K562 (cell line): ENCODE measurements around the gene TMEM150A. TPM values are rescaled to one million over a fixed set of nuclear protein-coding genes. Genes with fewer than 3 reads are reported as not detected.

Source experiments
- BACH1 ChIP-seq: fragments of 200-800 bp; sonication (Bioruptor generic); IDR thresholded peaks from 2 replicates; pipeline ENCODE4 v1.6.1; 2016; ENCODE audit warnings: missing genetic modification characterization, missing compliant biosample characterization
- DACH1 ChIP-seq: fragments of 450-650 bp; IDR thresholded peaks from 2 replicates; pipeline ENCODE4 v1.6.1; 2018; ENCODE audit not compliant: partially characterized antibody
- DIDO1 ChIP-seq: fragments of 450-650 bp; IDR thresholded peaks from 2 replicates; pipeline ENCODE4 v1.6.1; 2016; ENCODE audit warnings: low read depth, missing biosample characterization, missing genetic modification characterization
- E2F3 ChIP-seq: fragments of 250-450 bp; sonication (Bioruptor Pico); IDR thresholded peaks from 2 replicates; pipeline ENCODE4 v1.4.0; 2020; ENCODE audit warnings: mild to moderate bottlenecking
- ERF ChIP-seq: fragments of 450-650 bp; formaldehyde crosslinking; IDR thresholded peaks from 2 replicates; pipeline ENCODE4 v1.4.0; 2020; ENCODE audit warnings: mild to moderate bottlenecking, mixed read lengths
- FOS ChIP-seq: IDR thresholded peaks from 3 replicates; pipeline ENCODE4 v1.6.1; 2011; ENCODE audit not compliant: insufficient read length; ENCODE audit errors: extremely low read depth
- HDAC8 ChIP-seq: fragments of 450-650 bp; IDR thresholded peaks from 2 replicates; pipeline ENCODE4 v1.6.1; 2016; ENCODE audit warnings: mild to moderate bottlenecking, missing genetic modification characterization, moderate library complexity, missing compliant biosample characterization
- JUNB ChIP-seq: fragments of 450-650 bp; formaldehyde crosslinking; conservative IDR thresholded peaks from 2 replicates; pipeline ENCODE4 v1.4.0; 2020; ENCODE audit warnings: mild to moderate bottlenecking
- KLF6 ChIP-seq: fragments of 250-450 bp; sonication (Bioruptor Pico); IDR thresholded peaks from 2 replicates; pipeline ENCODE4 v1.4.0; 2020; ENCODE audit warnings: mild to moderate bottlenecking, moderate library complexity, borderline replicate concordance
- LCOR ChIP-seq: sonication (generic); formaldehyde crosslinking; IDR thresholded peaks from 2 replicates; pipeline ENCODE4 v1.8.0; 2022; ENCODE audit warnings: mild to moderate bottlenecking, missing genetic modification reagents
- NCOA2 ChIP-seq, 2 experiments: fragments of 450-650 bp; IDR thresholded peaks; 2 replicates each; pipeline ENCODE4 v1.6.1; 2018; ENCODE audit warnings: mild to moderate bottlenecking in 2 of 2, moderate library complexity in 1 of 2; ENCODE audit not compliant: partially characterized antibody in 2 of 2
- RUNX1 ChIP-seq: sonication (generic); IDR thresholded peaks from 2 replicates; pipeline ENCODE4 v1.6.1; 2016; ENCODE audit warnings: antibody characterized with exemption, low read depth
- SAP30 ChIP-seq: fragments of 200-600 bp; sonication (generic); IDR thresholded peaks from 2 replicates; pipeline ENCODE4 v1.6.1; 2012; ENCODE audit warnings: borderline replicate concordance, low read depth, mild to moderate bottlenecking, moderate library complexity, low read length, control low read depth, inconsistent platforms; ENCODE audit not compliant: insufficient read depth, poor library complexity, severe bottlenecking
- SMARCC2 ChIP-seq: fragments of 450-650 bp; IDR thresholded peaks from 2 replicates; pipeline ENCODE4 v1.6.1; 2017; ENCODE audit warnings: antibody characterized with exemption, moderate library complexity, mild to moderate bottlenecking, low read depth
- SP1 ChIP-seq: sonication (generic); formaldehyde crosslinking; IDR thresholded peaks from 2 replicates; pipeline ENCODE4 v1.8.1; 2022; ENCODE audit warnings: mild to moderate bottlenecking, missing genetic modification reagents
- STAT6 ChIP-seq: sonication (generic); formaldehyde crosslinking; IDR thresholded peaks from 2 replicates; pipeline ENCODE4 v1.8.1; 2023; ENCODE audit warnings: mild to moderate bottlenecking, missing genetic modification reagents
- ZBTB7A ChIP-seq: IDR thresholded peaks from 2 replicates; pipeline ENCODE4 v1.6.1; 2011; ENCODE audit warnings: low read depth, mild to moderate bottlenecking, low read length, moderate library complexity, borderline replicate concordance; ENCODE audit not compliant: control insufficient read depth
- ZKSCAN3 ChIP-seq: fragments of 250-450 bp; sonication (Bioruptor Pico); IDR thresholded peaks from 2 replicates; pipeline ENCODE4 v1.4.0; 2020
- ZNF217 ChIP-seq: sonication (generic); formaldehyde crosslinking; IDR thresholded peaks from 2 replicates; pipeline ENCODE4 v1.8.0; 2022; ENCODE audit warnings: mild to moderate bottlenecking, missing genetic modification reagents
- ZNF583 ChIP-seq: fragments of 250-450 bp; sonication (Bioruptor Pico); IDR thresholded peaks from 2 replicates; pipeline ENCODE4 v1.4.0; 2020
- ZNF668 ChIP-seq: fragments of 250-450 bp; sonication (Bioruptor Pico); IDR thresholded peaks from 2 replicates; pipeline ENCODE4 v1.8.0; 2022; ENCODE audit warnings: mild to moderate bottlenecking, inconsistent platforms
- polyA plus RNA-seq, 8 experiments: library from polyadenylated mRNA; depleted of rRNA in 4 of 8; stranded (reverse) in 5 of 8; unstranded in 3 of 8; fragments of >200 nt; fragmentation: Nextera tagmentation in 2 of 8; fragmentation: Illumina TruSeq in 1 of 8; extraction: Ambion mirVana in 2 of 8; extraction: Trizol in 1 of 8; gene quantifications; 2 replicates each; pipeline versions ENCODE4 v1.2.1 to v1.2.3, GENCODE V29; 2011 to 2014; ENCODE audit warnings: inconsistent platforms in 1 of 8, missing spikeins in 1 of 8
- total RNA-seq, 7 experiments: library from RNA; depleted of rRNA in 6 of 7; stranded (reverse); fragments of >200 nt in 6 of 7; fragmentation: Illumina TruSeq in 2 of 7; extraction: Trizol in 2 of 7; gene quantifications; 2 replicates each; pipeline versions ENCODE4 v1.2.1 to v1.2.3, GENCODE V29; 2011 to 2021; ENCODE audit warnings: low replicate concordance in 1 of 7
- TF ChIP-seq, protein P1 (sequence below): sonication (generic); formaldehyde crosslinking; IDR thresholded peaks from 2 replicates; pipeline ENCODE4 v1.8.0; 2023; ENCODE audit warnings: mild to moderate bottlenecking, missing genetic modification reagents

TMEM150A gene
- total and polyA plus RNA-seq, 9 of the 15 experiments (the other 6 are each of a cell fraction or from before 2014, with no cell fraction given): 3.9 to 17.1 (median 8.4) TPM

DNA sequence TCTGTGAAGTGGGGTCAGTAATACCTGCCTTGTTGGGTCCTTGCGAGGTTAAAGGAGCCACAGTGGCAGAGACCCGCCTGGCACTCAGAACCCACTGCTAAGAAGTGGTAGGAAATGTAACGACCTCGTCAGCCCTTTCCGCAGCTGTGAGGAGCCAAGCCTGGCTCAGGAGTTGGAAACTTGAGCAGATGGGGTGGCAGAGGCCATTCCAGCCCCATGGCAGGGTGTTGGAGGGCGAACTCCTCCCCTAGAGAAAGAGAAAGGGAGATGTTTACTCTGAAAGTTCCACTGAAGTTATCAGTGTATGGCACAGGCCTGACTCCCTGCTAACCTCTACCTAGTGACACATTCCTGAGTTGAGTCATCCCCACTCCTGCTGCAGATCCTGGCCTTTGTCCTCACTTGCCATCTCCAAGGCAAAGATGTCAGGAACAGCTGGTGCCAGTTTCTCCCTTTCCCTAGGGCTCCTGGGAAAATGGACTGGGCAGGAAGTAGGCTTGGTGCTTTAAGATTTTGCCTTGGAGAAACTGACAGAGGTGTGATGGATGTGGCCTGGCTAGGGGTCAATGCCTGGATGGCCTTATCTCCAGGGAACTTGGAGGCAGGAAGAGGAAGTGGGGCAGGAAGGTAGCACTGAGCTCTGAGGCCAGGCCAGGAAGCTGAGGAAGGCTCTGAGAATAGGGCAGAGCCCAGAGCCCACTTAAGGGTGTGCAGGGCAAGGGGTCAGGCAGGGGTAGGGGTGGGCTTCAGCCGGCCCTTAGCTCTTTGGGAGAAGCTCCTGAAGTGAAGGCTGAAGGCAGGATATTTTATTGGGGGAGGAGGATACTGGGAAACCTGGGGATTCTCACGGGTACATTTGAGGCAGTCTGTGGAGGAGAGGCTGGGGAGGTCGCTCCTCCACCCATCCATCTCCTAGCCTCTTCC is 17.4 kb downstream of the TMEM150A start (continued):
- TF ChIP-seq STAT6 (no peak), ERF (no peak), ZBTB7A (peak; percentile 36; the same call in 1 of the 2 replicates), FOS (peak; percentile 39), NCOA2 (IDR thresholded peaks at IDR 0.05; ENCODE audit: partially characterized antibody in 2 of 2) (no peak), ZNF583 (CRISPR knock-in tag) (no peak), ZKSCAN3 (CRISPR knock-in tag) (no peak), ZNF668 (CRISPR knock-in tag) (no peak), E2F3 (CRISPR knock-in tag) (no peak), ZNF217 (no peak), SP1 (CRISPR knock-in tag) (0 out of 2 replicates have a peak, but pooled peaks have one; percentile 47), KLF6 (CRISPR knock-in tag) (no peak), JUNB (no peak; the same call in 1 of the 2 replicates), SAP30 (no peak), DACH1 (peak; percentile 76), RUNX1 (no peak), LCOR (CRISPR knock-in tag) (0 out of 2 replicates have a peak, but pooled peaks have one; percentile 19), SMARCC2 (peak; percentile 91), HDAC8 (tag) (0 out of 2 replicates have a peak, but pooled peaks have one; percentile 30), DIDO1 (tag) (no peak), BACH1 (tag) (no peak)
- TF ChIP-seq, protein P1, sequence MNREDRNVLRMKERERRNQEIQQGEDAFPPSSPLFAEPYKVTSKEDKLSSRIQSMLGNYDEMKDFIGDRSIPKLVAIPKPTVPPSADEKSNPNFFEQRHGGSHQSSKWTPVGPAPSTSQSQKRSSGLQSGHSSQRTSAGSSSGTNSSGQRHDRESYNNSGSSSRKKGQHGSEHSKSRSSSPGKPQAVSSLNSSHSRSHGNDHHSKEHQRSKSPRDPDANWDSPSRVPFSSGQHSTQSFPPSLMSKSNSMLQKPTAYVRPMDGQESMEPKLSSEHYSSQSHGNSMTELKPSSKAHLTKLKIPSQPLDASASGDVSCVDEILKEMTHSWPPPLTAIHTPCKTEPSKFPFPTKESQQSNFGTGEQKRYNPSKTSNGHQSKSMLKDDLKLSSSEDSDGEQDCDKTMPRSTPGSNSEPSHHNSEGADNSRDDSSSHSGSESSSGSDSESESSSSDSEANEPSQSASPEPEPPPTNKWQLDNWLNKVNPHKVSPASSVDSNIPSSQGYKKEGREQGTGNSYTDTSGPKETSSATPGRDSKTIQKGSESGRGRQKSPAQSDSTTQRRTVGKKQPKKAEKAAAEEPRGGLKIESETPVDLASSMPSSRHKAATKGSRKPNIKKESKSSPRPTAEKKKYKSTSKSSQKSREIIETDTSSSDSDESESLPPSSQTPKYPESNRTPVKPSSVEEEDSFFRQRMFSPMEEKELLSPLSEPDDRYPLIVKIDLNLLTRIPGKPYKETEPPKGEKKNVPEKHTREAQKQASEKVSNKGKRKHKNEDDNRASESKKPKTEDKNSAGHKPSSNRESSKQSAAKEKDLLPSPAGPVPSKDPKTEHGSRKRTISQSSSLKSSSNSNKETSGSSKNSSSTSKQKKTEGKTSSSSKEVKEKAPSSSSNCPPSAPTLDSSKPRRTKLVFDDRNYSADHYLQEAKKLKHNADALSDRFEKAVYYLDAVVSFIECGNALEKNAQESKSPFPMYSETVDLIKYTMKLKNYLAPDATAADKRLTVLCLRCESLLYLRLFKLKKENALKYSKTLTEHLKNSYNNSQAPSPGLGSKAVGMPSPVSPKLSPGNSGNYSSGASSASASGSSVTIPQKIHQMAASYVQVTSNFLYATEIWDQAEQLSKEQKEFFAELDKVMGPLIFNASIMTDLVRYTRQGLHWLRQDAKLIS (CRISPR knock-in tag): no peak
